H1 (cell line): ENCODE results near the gene EPG5. TPM values are rescaled to one million over a fixed set of nuclear protein-coding genes. Genes with fewer than 3 reads are reported as not detected.

Experiments used
- CTCF ChIA-PET: fragments of 300-600 bp; sonication (Branson Sonifier 250); formaldehyde crosslinking; loops from one replicate; lab custom pipeline; 2021; ENCODE audit not compliant: partially characterized antibody; lab: Charles Lee
- POLR2A ChIA-PET: fragments of 300-600 bp; sonication (Branson Sonifier 250); formaldehyde crosslinking; loops from one replicate; lab custom pipeline; 2021; ENCODE audit warnings: inconsistent platforms; ENCODE audit not compliant: partially characterized antibody; lab: Charles Lee
- DNase-seq, 2 experiments: peaks; one replicate each; pipeline versions ENCODE4 v3.0.0 to v3.0.0-alpha.2; 2010 to 2022; ENCODE audit warnings: low spot score in 2 of 2, low read depth in 1 of 2, mixed read lengths in 1 of 2
- FAIRE-seq: peaks from 2 replicates; lab custom pipeline; 2011; peaks lifted over from hg19 to GRCh38; lab: Jason Lieb, UNC
- H2AFZ ChIP-seq: 2 replicates; pipeline ENCODE4 v1.8.1; 2012; ENCODE audit warnings: low read length, inconsistent platforms
- H2AK5ac ChIP-seq: 2 replicates; pipeline ENCODE4 v1.6.1; 2013; ENCODE audit warnings: low read depth, low read length
- H2BK120ac ChIP-seq: replicated peaks from 2 replicates; pipeline ENCODE3; 2013; ENCODE audit warnings: low read depth, low read length, inconsistent platforms
- H2BK12ac ChIP-seq: 2 replicates; pipeline ENCODE4 v1.6.1; 2013; ENCODE audit warnings: low read depth, low read length
- H2BK15ac ChIP-seq: 2 replicates; pipeline ENCODE4 v1.6.1; 2013; ENCODE audit warnings: low read length
- H2BK20ac ChIP-seq: 2 replicates; pipeline ENCODE4 v1.6.1; 2013; ENCODE audit warnings: low read length
- H2BK5ac ChIP-seq: 2 replicates; pipeline ENCODE4 v1.6.1; 2013; ENCODE audit warnings: low read depth, low read length
- H3K14ac ChIP-seq: 2 replicates; pipeline ENCODE4 v1.6.1; 2013; ENCODE audit warnings: inconsistent platforms; ENCODE audit not compliant: insufficient read length
- H3K18ac ChIP-seq: 2 replicates; pipeline ENCODE4 v1.6.1; 2013; ENCODE audit warnings: low read length; ENCODE audit errors: extremely low read depth
- H3K23ac ChIP-seq: 2 replicates; pipeline ENCODE4 v1.6.1; 2013; ENCODE audit warnings: inconsistent platforms; ENCODE audit not compliant: insufficient read length
- H3K23me2 ChIP-seq: 2 replicates; pipeline ENCODE4 v1.6.1; 2013; ENCODE audit warnings: low read depth, low read length
- H3K27ac ChIP-seq: 2 replicates; pipeline ENCODE4 v1.6.1; 2011; ENCODE audit warnings: low read depth, low read length, inconsistent platforms
- H3K27me3 ChIP-seq, 4 experiments: replicated peaks in 1 of 4; 1 replicate in 1 of 4; 2 replicates in 3 of 4; pipeline versions ENCODE4 v1.6.1 to v1.8.1; 2011 to 2013; ENCODE audit warnings: low read length in 3 of 4, mild to moderate bottlenecking in 3 of 4, inconsistent platforms in 2 of 4, mixed read lengths in 2 of 4, moderate library complexity in 1 of 4; ENCODE audit not compliant: control insufficient read depth in 3 of 4, insufficient read depth in 3 of 4; ENCODE audit errors: extremely low read depth in 1 of 4
- H3K36me3 ChIP-seq, 4 experiments: 2 replicates each; pipeline versions ENCODE4 v1.6.1 to v1.8.1; 2011 to 2013; ENCODE audit warnings: mild to moderate bottlenecking in 4 of 4, low read length in 3 of 4, moderate library complexity in 2 of 4, control low read depth in 1 of 4, inconsistent platforms in 1 of 4; ENCODE audit not compliant: insufficient read depth in 4 of 4, control insufficient read depth in 2 of 4
- H3K4ac ChIP-seq: replicated peaks from 2 replicates; pipeline ENCODE3; 2013; ENCODE audit warnings: low read length, low read depth, mixed read lengths, inconsistent platforms; ENCODE audit not compliant: insufficient read length
- H3K4me1 ChIP-seq, 4 experiments: replicated peaks in 1 of 4; 1 replicate in 1 of 4; 2 replicates in 3 of 4; pipeline versions ENCODE4 v1.6.1 to v1.8.1; 2011 to 2013; ENCODE audit warnings: low read length in 3 of 4, inconsistent platforms in 2 of 4, mixed read lengths in 1 of 4; ENCODE audit not compliant: insufficient read depth in 4 of 4, control insufficient read depth in 3 of 4
- H3K4me2 ChIP-seq, 2 experiments: 2 replicates each; pipeline versions ENCODE4 v1.6.1 to v1.8.1; 2011 to 2013; ENCODE audit warnings: low read depth in 2 of 2, low read length in 2 of 2, control low read depth in 1 of 2, inconsistent platforms in 1 of 2, mild to moderate bottlenecking in 1 of 2; ENCODE audit not compliant: insufficient read depth in 1 of 2
- H3K4me3 ChIP-seq, 4 experiments: fragments of 200-600, 300-600 bp in 1 of 4; sonication (generic), shearing (Covaris generic), sonication (Bioruptor Twin) in 1 of 4; 2 replicates each; pipeline versions ENCODE4 v1.5.1 to v1.8.1; 2011 to 2016; ENCODE audit warnings: low read length in 4 of 4, low read depth in 3 of 4, control low read depth in 2 of 4, inconsistent platforms in 2 of 4, mild to moderate bottlenecking in 2 of 4, mixed read lengths in 1 of 4, moderate library complexity in 1 of 4; ENCODE audit not compliant: insufficient read depth in 2 of 4; ENCODE audit errors: extremely low read depth in 1 of 4
- H3K56ac ChIP-seq: replicated peaks from 2 replicates; pipeline ENCODE3; 2013; ENCODE audit warnings: low read depth, mild to moderate bottlenecking, mixed read lengths, low read length, inconsistent platforms; ENCODE audit not compliant: insufficient read length
- H3K79me1 ChIP-seq: 2 replicates; pipeline ENCODE4 v1.6.1; 2013; ENCODE audit warnings: low read depth, low read length, control low read depth
- H3K79me2 ChIP-seq, 2 experiments: 2 replicates each; pipeline versions ENCODE4 v1.6.1 to v1.8.1; 2012 to 2013; ENCODE audit warnings: low read length in 2 of 2, mild to moderate bottlenecking in 2 of 2, inconsistent platforms in 1 of 2; ENCODE audit not compliant: insufficient read depth in 2 of 2, control insufficient read depth in 1 of 2
- H3K9ac ChIP-seq, 4 experiments: replicated peaks in 1 of 4; 1 replicate in 1 of 4; 2 replicates in 3 of 4; pipeline versions ENCODE4 v1.6.1 to v1.8.1; 2011 to 2013; ENCODE audit warnings: low read depth in 3 of 4, low read length in 3 of 4, control low read depth in 2 of 4, mild to moderate bottlenecking in 2 of 4, moderate library complexity in 2 of 4, inconsistent platforms in 1 of 4; ENCODE audit errors: extremely low read depth in 1 of 4
- H3K9me3 ChIP-seq, 2 experiments: 2 replicates each; pipeline versions ENCODE4 v1.6.1 to v1.8.1; 2012 to 2013; ENCODE audit warnings: mild to moderate bottlenecking in 2 of 2, moderate library complexity in 2 of 2, control low read depth in 1 of 2, inconsistent platforms in 1 of 2, low read depth in 1 of 2, low read length in 1 of 2, mixed read lengths in 1 of 2; ENCODE audit not compliant: insufficient read depth in 2 of 2
- H4K20me1 ChIP-seq, 2 experiments: replicated peaks in 1 of 2; 2 replicates each; pipeline versions ENCODE3 to v1.8.1; 2011 to 2013; ENCODE audit warnings: inconsistent platforms in 2 of 2, low read length in 2 of 2, mild to moderate bottlenecking in 1 of 2; ENCODE audit not compliant: insufficient read depth in 2 of 2, control insufficient read depth in 1 of 2
- H4K5ac ChIP-seq: 2 replicates; pipeline ENCODE4 v1.6.1; 2013; ENCODE audit warnings: low read length, low read depth, mixed read lengths, inconsistent platforms; ENCODE audit not compliant: insufficient read length
- H4K8ac ChIP-seq: 2 replicates; pipeline ENCODE4 v1.8.0; 2013; ENCODE audit warnings: mild to moderate bottlenecking, moderate library complexity, low read length, inconsistent platforms; ENCODE audit not compliant: insufficient read depth; ENCODE audit errors: extremely low read depth
- H4K91ac ChIP-seq: replicated peaks from 2 replicates; pipeline ENCODE3; 2013; ENCODE audit warnings: low read length, mixed read lengths, inconsistent platforms; ENCODE audit not compliant: insufficient read length
- KDM1A ChIP-seq: fragments of 200-600, 300-600 bp; sonication (generic); IDR thresholded peaks from 2 replicates; pipeline ENCODE4 v1.7.1; 2016; ENCODE audit warnings: mild to moderate bottlenecking, low read length, borderline replicate concordance
- WGBS, 2 experiments: shearing (Covaris generic) in 1 of 2; methylation state at CpG; one replicate each; pipeline versions ENCODE4 v1.1.6 to v1.1.7; 2013 to 2015; ENCODE audit warnings: low lambda C conversion rate in 2 of 2, mixed read lengths in 2 of 2, inconsistent platforms in 1 of 2, low coverage in 1 of 2, missing lambda C conversion rate in 1 of 2; ENCODE audit not compliant: insufficient replicate concordance in 2 of 2, insufficient coverage in 1 of 2, insufficient read length in 1 of 2; ENCODE audit errors: extremely low coverage in 1 of 2, missing lambda C conversion rate in 1 of 2; 5-methylcytosine and 5-hydroxymethylcytosine counted together
- polyA plus RNA-seq, 7 experiments: library from polyadenylated mRNA; depleted of rRNA in 3 of 7; stranded (reverse) in 5 of 7; unstranded in 2 of 7; fragments of >200 nt in 5 of 7; fragments of 200-250 nt in 2 of 7; gene quantifications; 1 replicate in 5 of 7; 2 replicates in 1 of 7; 4 replicates in 1 of 7; pipeline versions ENCODE4 v1.2.1 to v1.2.3, GENCODE V29; 2011 to 2013; ENCODE audit warnings: missing spikeins in 2 of 7, mixed read lengths in 2 of 7
- total RNA-seq: library from RNA; stranded (reverse); fragmentation: NEBNext Ultra II Directional; extraction: Animal tissue kit (Norgen Biotek cat#: 25700); gene quantifications from 2 replicates; pipeline ENCODE4 v1.2.1, GENCODE V29; 2021

The EPG5 gene
- total and polyA plus RNA-seq, 2 of the 8 experiments (the other 6 are each of a cell fraction or from before 2014, with no cell fraction given): 14.1 to 18.3 TPM

DNA sequence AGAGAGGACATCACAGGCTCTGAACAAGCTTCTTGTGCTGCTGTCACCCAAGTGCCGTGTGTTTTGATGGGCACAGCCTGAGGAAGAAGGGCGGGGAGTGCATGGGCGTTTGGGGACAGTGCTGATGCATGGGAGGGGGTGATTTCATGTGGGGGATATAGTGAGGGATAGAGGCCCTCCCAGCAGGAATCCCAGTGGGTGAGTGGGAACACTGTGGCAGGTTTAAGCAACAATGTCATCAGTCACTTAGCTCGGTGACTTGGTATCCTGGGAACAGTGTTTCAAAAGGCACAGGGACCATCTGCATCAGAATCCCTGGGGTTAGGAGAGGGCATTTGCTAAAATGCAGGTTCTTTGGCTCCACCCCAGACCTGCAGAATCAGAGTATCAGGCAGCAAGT, 141.0 kb downstream of the EPG5 start:
- no peak for FAIRE-seq
- no peak overlapping the region for H2BK120ac ChIP-seq

More for the DNA sequence above, 141.0 kb downstream of the EPG5 start:
- H2AFZ ChIP-seq: no peak overlapping the region
- H4K20me1 ChIP-seq: no peaks in the 10 kb centered on the region
- no peak overlapping the region for H2BK15ac ChIP-seq
- no peak overlapping the region for H2AK5ac ChIP-seq
- H3K9ac ChIP-seq: no peak overlapping the region
- no peak overlapping the region for H3K14ac ChIP-seq
- no peaks in the 10 kb centered on the region for H3K79me1 ChIP-seq
- DNase-seq: no peak
- no peak overlapping the region for H2BK5ac ChIP-seq
- no peak overlapping the region for H4K91ac ChIP-seq
- no peaks in the 10 kb centered on the region for H3K79me2 ChIP-seq
- H3K23me2 ChIP-seq: no peaks in the 10 kb centered on the region; the same call in 1 of the 2 replicates
- H2BK12ac ChIP-seq: peak overlapping the region; percentile 60; the same call in 1 of the 2 replicates
- no peak overlapping the region for H3K27ac ChIP-seq
- H4K8ac ChIP-seq: no peak overlapping the region
- H3K27me3 ChIP-seq: no peaks in the 10 kb centered on the region
- WGBS, 2 experiments: 86% methylated on average over 4 of the region's 4 CpGs; no CpG with 5 or more reads in 1 of the 2 experiments
- POLR2A ChIA-PET: no interaction called here
- H3K4me3 ChIP-seq: no peak overlapping the region
- TF ChIP-seq KDM1A: no peak
- TF ChIP-seq, all 59 proteins: peak for 0
- Histone ChIP-seq H3K56ac (no peak overlapping the region), H3K4me1 (peaks cover 0 to 20% (median 6%) of the 10 kb centered on the region in 4 experiments; a peak in 6 of 7 replicates), H3K9me3 (no peaks in the 10 kb centered on the region), H3K23ac (no peak overlapping the region), H3K18ac (no peak overlapping the region; the same call in 1 of the 2 replicates), H3K4me2 (no peak overlapping the region), H4K5ac (no peak overlapping the region), H3K4ac (no peak overlapping the region), H3K36me3 (no peaks in the 10 kb centered on the region), H2BK20ac (no peak overlapping the region)
- CTCF ChIA-PET: interaction anchor here (0.9 to 1.8 kb wide), 3 partner anchors 8 to 54 kb away, joined by 3 to 4 read pairs (median 4); no protein-coding TSS in a partner anchor
